Nephron (organoid): Measurements from ENCODE around the gene PUS3.

ENCODE experiments used
- H3K27ac Mint-ChIP-seq, 3 experiments: 2 replicates each; pipeline ENCODE4 v1.8.0; 2020; ENCODE audit warnings: mixed read lengths in 3 of 3, mild to moderate bottlenecking in 2 of 3, moderate library complexity in 1 of 3
- H3K27me3 Mint-ChIP-seq: 2 replicates; pipeline ENCODE4 v1.8.0; 2021; ENCODE audit warnings: low read depth, mild to moderate bottlenecking, moderate library complexity, mixed read lengths
- H3K36me3 Mint-ChIP-seq: 2 replicates; pipeline ENCODE4 v1.8.0; 2020; ENCODE audit warnings: low read depth, mixed read lengths
- H3K4me1 Mint-ChIP-seq: 2 replicates; pipeline ENCODE4 v1.8.0; 2020; ENCODE audit warnings: mixed read lengths
- H3K4me3 Mint-ChIP-seq, 3 experiments: 2 replicates each; pipeline ENCODE4 v1.8.0; 2020; ENCODE audit warnings: mild to moderate bottlenecking in 3 of 3, mixed read lengths in 3 of 3, moderate library complexity in 2 of 3
- H3K9me3 Mint-ChIP-seq: 2 replicates; pipeline ENCODE4 v1.8.0; 2020; ENCODE audit warnings: mixed read lengths
- CTCF ChIP-seq, 3 experiments: fragments of 200-600 bp; sonication (generic); IDR thresholded peaks; one replicate each; pipeline ENCODE4 v1.5.0; 2021; ENCODE audit warnings: antibody characterized with exemption in 3 of 3; ENCODE audit not compliant: unreplicated experiment in 3 of 3

PUS3 gene

GRCh38 chr11:125929445-125930075 is 26.6 kb upstream of the PUS3 start:
- no peaks in the 10 kb centered on the region for H3K9me3 Mint-ChIP-seq
- H3K4me1 Mint-ChIP-seq = peaks cover 54% of the 10 kb centered on the region
- peak overlapping the region in 2 of 3 experiments; percentile 40 to 74 for H3K27ac Mint-ChIP-seq
- no peak overlapping the region for H3K4me3 Mint-ChIP-seq
- no peak for TF ChIP-seq CTCF (IDR thresholded peaks at IDR 0.05; ENCODE audit: unreplicated experiment in 3 of 3)
- no peaks in the 10 kb centered on the region for H3K36me3 Mint-ChIP-seq
- peaks cover 8% of the 10 kb centered on the region for H3K27me3 Mint-ChIP-seq

- Mint-ChIP-seq H3K4me3 (no peak overlapping the region), H3K27ac (peak overlapping the region in 2 of 3 experiments; percentile 73 to 87), H3K9me3 (no peaks in the 10 kb centered on the region), H3K27me3 (peaks cover 13% of the 10 kb centered on the region), H3K36me3 (no peaks in the 10 kb centered on the region), H3K4me1 (peaks cover 44% of the 10 kb centered on the region)
- TF ChIP-seq CTCF (IDR thresholded peaks at IDR 0.05; ENCODE audit: unreplicated experiment in 3 of 3) = no peak
These were observed 23.7 kb upstream of the PUS3 start for GRCh38 chr11:125926682-125927081.

- Mint-ChIP-seq H3K27ac (peak overlapping the region; percentile 31 to 73 (median 50)), H3K9me3 (no peaks in the 10 kb centered on the region), H3K4me3 (no peak overlapping the region), H3K36me3 (no peaks in the 10 kb centered on the region), H3K27me3 (peaks cover 13% of the 10 kb centered on the region), H3K4me1 (peaks cover 37% of the 10 kb centered on the region)
- no peak for TF ChIP-seq CTCF (IDR thresholded peaks at IDR 0.05; ENCODE audit: unreplicated experiment in 3 of 3)
These were observed 22.8 kb upstream of the PUS3 start for GRCh38 chr11:125925804-125926203.

- Mint-ChIP-seq H3K36me3 (no peaks in the 10 kb centered on the region), H3K4me3 (no peak overlapping the region), H3K27me3 (peaks cover 9% of the 10 kb centered on the region), H3K9me3 (no peaks in the 10 kb centered on the region), H3K4me1 (peaks cover 37% of the 10 kb centered on the region), H3K27ac (peak overlapping the region; percentile 42 to 73 (median 50))
- no peak for TF ChIP-seq CTCF (IDR thresholded peaks at IDR 0.05; ENCODE audit: unreplicated experiment in 3 of 3)
These were observed 22.3 kb upstream of the PUS3 start for GRCh38 chr11:125925247-125925740.

- no peak for TF ChIP-seq CTCF (IDR thresholded peaks at IDR 0.05; ENCODE audit: unreplicated experiment in 3 of 3)
- H3K9me3 Mint-ChIP-seq = no peaks in the 10 kb centered on the region
- H3K4me1 Mint-ChIP-seq = peaks cover 32% of the 10 kb centered on the region
- no peak overlapping the region for H3K4me3 Mint-ChIP-seq
- peaks cover 5% of the 10 kb centered on the region for H3K27me3 Mint-ChIP-seq
- no peak overlapping the region for H3K27ac Mint-ChIP-seq
- H3K36me3 Mint-ChIP-seq = no peaks in the 10 kb centered on the region
These were observed 21.5 kb upstream of the PUS3 start for GRCh38 chr11:125924384-125925007.

GRCh38 chr11:125923633-125924032 is 20.6 kb upstream of the PUS3 start:
- Mint-ChIP-seq H3K4me1 (peaks cover 32% of the 10 kb centered on the region), H3K9me3 (no peaks in the 10 kb centered on the region), H3K4me3 (no peak overlapping the region), H3K36me3 (no peaks in the 10 kb centered on the region), H3K27me3 (peaks cover 6% of the 10 kb centered on the region), H3K27ac (no peak overlapping the region)
- TF ChIP-seq CTCF (IDR thresholded peaks at IDR 0.05; ENCODE audit: unreplicated experiment in 3 of 3) = no peak
